ENCODE results near the gene BRCC3.

The BRCC3 gene

DNA sequence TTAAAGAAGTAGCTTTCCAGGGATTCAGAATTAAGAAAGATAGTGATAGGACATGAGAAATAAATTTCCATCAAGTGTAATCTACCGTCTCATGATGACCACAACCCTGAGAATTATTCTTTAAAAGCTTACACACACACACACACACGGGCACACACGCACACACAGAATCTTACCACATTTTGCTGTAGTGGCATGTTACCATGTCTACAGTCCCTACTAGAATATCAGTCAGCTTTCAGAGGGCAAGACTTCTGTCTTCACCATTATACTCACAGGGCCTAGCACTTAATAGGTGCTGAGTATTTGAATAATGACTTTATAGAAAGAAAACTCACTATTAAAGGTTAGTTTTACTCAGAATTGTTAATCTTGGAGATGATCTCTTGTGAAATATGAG is 15.8 kb upstream of the BRCC3 start:
- no peak overlapping the region for H3K27ac ChIP-seq (ENCODE audit: low read depth, low read length)
- no peak overlapping the region for H2BK5ac ChIP-seq (ENCODE audit: low read depth, low read length, poor library complexity)
- no CpG with 5 or more reads among the region's 3 CpGs for WGBS (ENCODE audit: extremely low coverage, insufficient coverage, insufficient read length)
- H3K36me3 ChIP-seq (ENCODE audit: control insufficient read depth in 1 of 2, insufficient read depth in 2 of 2, low read length in 2 of 2) = peaks cover 3 to 6% of the 10 kb centered on the region in 2 experiments
- H4K8ac ChIP-seq (ENCODE audit: low read depth, low read length) = no peak overlapping the region
- no peak overlapping the region for H3K23ac ChIP-seq (ENCODE audit: low read length)
- no peak overlapping the region for H2AK5ac ChIP-seq (ENCODE audit: low read length)
- no peak for DNase-seq
- no peak overlapping the region for H4K12ac ChIP-seq (ENCODE audit: low read depth, low read length)
- H3K79me2 ChIP-seq (ENCODE audit: control insufficient read depth, insufficient read depth, low read length, poor library complexity) = no peaks in the 10 kb centered on the region
- H3K4me3 ChIP-seq (ENCODE audit: low read depth, low read length) = no peak overlapping the region
- H2BK120ac ChIP-seq (ENCODE audit: insufficient read depth, low read length, poor library complexity) = no peak overlapping the region
- no peak overlapping the region for H3K14ac ChIP-seq (ENCODE audit: low read length)
- no peaks in the 10 kb centered on the region for H3K79me1 ChIP-seq (ENCODE audit: low read length)
- H2AFZ ChIP-seq (ENCODE audit: insufficient read depth, low read length, poor library complexity) = no peak overlapping the region
- H3K9ac ChIP-seq (ENCODE audit: low read length) = no peak overlapping the region
- no peaks in the 10 kb centered on the region for H3K27me3 ChIP-seq (ENCODE audit: insufficient read depth, low read length)
- no peaks in the 10 kb centered on the region for H3K9me3 ChIP-seq (ENCODE audit: insufficient read depth, low read depth, low read length)
- no peak overlapping the region for H4K91ac ChIP-seq (ENCODE audit: low read depth, low read length)
- H3K4ac ChIP-seq (ENCODE audit: low read depth, low read length) = no peak overlapping the region
- no peak overlapping the region for H3K4me2 ChIP-seq (ENCODE audit: low read length)
- H3K18ac ChIP-seq (ENCODE audit: low read length) = no peak overlapping the region
- peaks cover 2 to 5% of the 10 kb centered on the region in 2 experiments for H3K4me1 ChIP-seq (ENCODE audit: control insufficient read depth in 1 of 2, insufficient read depth in 2 of 2, low read length in 2 of 2)
- no peak overlapping the region for H2BK12ac ChIP-seq (ENCODE audit: low read length)

DNA sequence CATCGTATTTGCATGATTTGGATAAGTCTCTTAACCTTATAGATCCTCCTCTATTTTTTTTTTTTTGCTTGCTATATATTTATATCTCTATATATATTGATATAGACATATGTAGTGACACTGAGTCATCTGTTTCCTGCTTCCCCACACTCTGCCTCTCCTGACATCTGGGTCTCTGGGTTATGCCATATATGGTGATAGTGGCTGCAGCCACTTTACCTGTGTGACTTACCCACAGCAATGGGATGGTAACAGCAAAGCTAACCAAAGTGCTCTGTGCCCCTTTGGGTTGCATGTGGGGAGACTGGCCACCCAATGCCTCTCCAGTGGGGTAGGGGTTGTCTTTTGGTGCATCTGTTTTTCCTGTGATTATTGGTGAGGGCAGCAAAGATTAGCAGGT is 14.8 kb upstream of the BRCC3 start:
- Histone ChIP-seq H3K9ac (ENCODE audit: low read length) (no peak overlapping the region), H3K79me2 (ENCODE audit: control insufficient read depth, insufficient read depth, low read length, poor library complexity) (no peaks in the 10 kb centered on the region), H3K4ac (ENCODE audit: low read depth, low read length) (no peak overlapping the region), H2BK5ac (ENCODE audit: low read depth, low read length, poor library complexity) (no peak overlapping the region), H3K79me1 (ENCODE audit: low read length) (no peaks in the 10 kb centered on the region), H4K12ac (ENCODE audit: low read depth, low read length) (no peak overlapping the region), H3K27me3 (ENCODE audit: insufficient read depth, low read length) (no peaks in the 10 kb centered on the region), H3K4me1 (ENCODE audit: control insufficient read depth in 1 of 2, insufficient read depth in 2 of 2, low read length in 2 of 2) (peaks cover 2 to 5% of the 10 kb centered on the region in 2 experiments), H2BK12ac (ENCODE audit: low read length) (no peak overlapping the region), H3K27ac (ENCODE audit: low read depth, low read length) (no peak overlapping the region), H3K23ac (ENCODE audit: low read length) (no peak overlapping the region), H2AK5ac (ENCODE audit: low read length) (no peak overlapping the region), H3K14ac (ENCODE audit: low read length) (no peak overlapping the region), H4K8ac (ENCODE audit: low read depth, low read length) (no peak overlapping the region), H3K36me3 (ENCODE audit: control insufficient read depth in 1 of 2, insufficient read depth in 2 of 2, low read length in 2 of 2) (peaks cover 4 to 7% of the 10 kb centered on the region in 2 experiments), H3K4me2 (ENCODE audit: low read length) (no peak overlapping the region), H3K18ac (ENCODE audit: low read length) (no peak overlapping the region), H4K91ac (ENCODE audit: low read depth, low read length) (no peak overlapping the region), H3K9me3 (ENCODE audit: insufficient read depth, low read depth, low read length) (no peaks in the 10 kb centered on the region), H2AFZ (ENCODE audit: insufficient read depth, low read length, poor library complexity) (no peak overlapping the region), H3K4me3 (ENCODE audit: low read depth, low read length) (no peak overlapping the region), H2BK120ac (ENCODE audit: insufficient read depth, low read length, poor library complexity) (no peak overlapping the region)
- DNase-seq = no peak
- no CpG with 5 or more reads among the region's 1 CpG for WGBS (ENCODE audit: extremely low coverage, insufficient coverage, insufficient read length)

DNA sequence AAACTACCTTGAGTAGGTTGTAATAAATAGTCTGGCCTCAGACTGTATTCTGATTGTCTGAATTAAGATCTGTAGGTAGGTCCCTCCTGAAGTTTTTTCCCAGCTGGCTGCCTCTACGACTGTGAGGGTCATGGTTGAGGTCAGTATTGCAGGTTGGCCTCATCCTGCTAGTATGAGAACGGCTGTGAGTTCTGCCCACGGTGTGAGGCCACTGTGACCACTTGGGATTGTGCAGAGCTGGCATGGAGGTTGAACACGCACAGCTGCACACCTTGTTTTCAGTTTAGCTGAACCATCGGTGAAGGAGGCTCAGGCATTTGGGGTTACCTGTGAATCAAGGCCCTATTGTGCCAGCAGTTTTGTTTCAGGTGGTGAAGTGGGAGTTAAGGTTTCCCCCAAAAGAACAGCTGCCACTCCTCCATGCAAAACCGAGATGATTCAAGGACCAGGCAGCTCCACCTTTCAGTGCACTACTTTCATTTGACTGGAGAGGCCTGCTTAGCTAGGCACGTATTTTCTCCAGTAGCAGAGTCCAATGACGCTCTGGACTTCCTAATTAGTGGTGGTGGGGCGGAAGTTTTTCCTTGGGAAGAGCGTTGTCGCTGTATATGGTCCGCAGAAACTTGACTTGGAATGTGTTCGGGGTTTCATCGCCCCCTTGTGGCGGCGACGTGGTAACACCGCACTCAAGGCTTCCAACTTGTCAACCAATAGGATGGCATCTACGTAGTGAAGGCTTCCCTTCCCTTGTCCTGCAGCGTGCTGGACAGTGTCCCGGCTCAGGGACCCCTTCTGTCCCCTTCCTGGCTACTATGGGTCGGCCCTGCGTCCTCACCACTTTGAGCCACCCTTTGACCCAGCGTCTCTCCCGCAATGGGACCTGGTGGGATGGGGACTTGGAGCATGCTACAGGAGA is 14.2 kb upstream of the BRCC3 start:
- peak; percentile 49 to 82 for DNase-seq
- H3K14ac ChIP-seq (ENCODE audit: low read length) = no peak overlapping the region
- H3K27me3 ChIP-seq (ENCODE audit: insufficient read depth, low read length) = no peaks in the 10 kb centered on the region
- no peaks in the 10 kb centered on the region for H3K9me3 ChIP-seq (ENCODE audit: insufficient read depth, low read depth, low read length)
- H3K79me1 ChIP-seq (ENCODE audit: low read length) = no peaks in the 10 kb centered on the region
- H3K79me2 ChIP-seq (ENCODE audit: control insufficient read depth, insufficient read depth, low read length, poor library complexity) = no peaks in the 10 kb centered on the region
- H3K23ac ChIP-seq (ENCODE audit: low read length) = no peak overlapping the region
- no peak overlapping the region for H3K9ac ChIP-seq (ENCODE audit: low read length)
- H3K36me3 ChIP-seq (ENCODE audit: control insufficient read depth in 1 of 2, insufficient read depth in 2 of 2, low read length in 2 of 2) = peaks cover 4 to 5% of the 10 kb centered on the region in 2 experiments
- H3K4me2 ChIP-seq (ENCODE audit: low read length) = peak overlapping the region; percentile 50
- H2BK120ac ChIP-seq (ENCODE audit: insufficient read depth, low read length, poor library complexity) = no peak overlapping the region
- no peak overlapping the region for H2AFZ ChIP-seq (ENCODE audit: insufficient read depth, low read length, poor library complexity)
- H3K4ac ChIP-seq (ENCODE audit: low read depth, low read length) = no peak overlapping the region
- no peak overlapping the region for H3K18ac ChIP-seq (ENCODE audit: low read length)
- H2BK5ac ChIP-seq (ENCODE audit: low read depth, low read length, poor library complexity) = no peak overlapping the region
- H3K4me1 ChIP-seq (ENCODE audit: control insufficient read depth in 1 of 2, insufficient read depth in 2 of 2, low read length in 2 of 2) = peaks cover 2 to 5% of the 10 kb centered on the region in 2 experiments
- H3K4me3 ChIP-seq (ENCODE audit: low read depth, low read length) = no peak overlapping the region
- H4K12ac ChIP-seq (ENCODE audit: low read depth, low read length) = no peak overlapping the region
- H4K8ac ChIP-seq (ENCODE audit: low read depth, low read length) = peak overlapping the region; percentile 28
- WGBS (ENCODE audit: extremely low coverage, insufficient coverage, insufficient read length) = no CpG with 5 or more reads among the region's 25 CpGs
- no peak overlapping the region for H2AK5ac ChIP-seq (ENCODE audit: low read length)
- H3K27ac ChIP-seq (ENCODE audit: low read depth, low read length) = no peak overlapping the region
- H4K91ac ChIP-seq (ENCODE audit: low read depth, low read length) = no peak overlapping the region
- no peak overlapping the region for H2BK12ac ChIP-seq (ENCODE audit: low read length)

DNA sequence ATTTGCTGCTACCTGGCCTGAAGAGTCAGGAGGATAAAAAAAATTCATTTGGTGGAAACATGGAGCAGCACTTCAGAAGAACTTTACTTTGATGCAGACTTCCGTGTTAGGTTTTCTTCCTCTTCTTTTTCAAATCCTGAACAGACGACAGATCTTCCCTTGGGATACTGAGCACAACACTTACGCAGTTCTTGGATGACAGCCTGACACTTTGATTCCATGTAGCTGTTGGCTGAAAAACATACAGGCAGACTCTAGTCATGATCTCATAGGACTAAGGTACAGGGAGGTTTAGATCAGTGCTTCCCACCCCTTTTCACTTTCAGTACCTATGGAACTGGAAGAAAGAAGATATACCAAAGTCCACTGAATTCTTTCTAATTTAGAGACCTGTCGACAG is 9.5 kb upstream of the BRCC3 start:
- Histone ChIP-seq H3K4me2 (ENCODE audit: low read length) (no peak overlapping the region), H4K12ac (ENCODE audit: low read depth, low read length) (no peak overlapping the region), H2AK5ac (ENCODE audit: low read length) (no peak overlapping the region), H2BK5ac (ENCODE audit: low read depth, low read length, poor library complexity) (no peak overlapping the region), H3K36me3 (ENCODE audit: control insufficient read depth in 1 of 2, insufficient read depth in 2 of 2, low read length in 2 of 2) (peaks cover 2 to 3% of the 10 kb centered on the region in 2 experiments), H2BK12ac (ENCODE audit: low read length) (no peak overlapping the region), H3K14ac (ENCODE audit: low read length) (no peak overlapping the region), H3K27me3 (ENCODE audit: insufficient read depth, low read length) (no peaks in the 10 kb centered on the region), H3K79me1 (ENCODE audit: low read length) (no peaks in the 10 kb centered on the region), H4K8ac (ENCODE audit: low read depth, low read length) (no peak overlapping the region), H3K4ac (ENCODE audit: low read depth, low read length) (no peak overlapping the region), H4K91ac (ENCODE audit: low read depth, low read length) (no peak overlapping the region), H2BK120ac (ENCODE audit: insufficient read depth, low read length, poor library complexity) (no peak overlapping the region), H3K9me3 (ENCODE audit: insufficient read depth, low read depth, low read length) (no peaks in the 10 kb centered on the region), H3K9ac (ENCODE audit: low read length) (no peak overlapping the region), H3K4me1 (ENCODE audit: control insufficient read depth in 1 of 2, insufficient read depth in 2 of 2, low read length in 2 of 2) (peaks cover 5 to 7% of the 10 kb centered on the region in 2 experiments), H2AFZ (ENCODE audit: insufficient read depth, low read length, poor library complexity) (no peak overlapping the region), H3K18ac (ENCODE audit: low read length) (no peak overlapping the region), H3K79me2 (ENCODE audit: control insufficient read depth, insufficient read depth, low read length, poor library complexity) (no peaks in the 10 kb centered on the region), H3K4me3 (ENCODE audit: low read depth, low read length) (no peak overlapping the region), H3K23ac (ENCODE audit: low read length) (no peak overlapping the region), H3K27ac (ENCODE audit: low read depth, low read length) (no peak overlapping the region)
- no CpG with 5 or more reads among the region's 4 CpGs for WGBS (ENCODE audit: extremely low coverage, insufficient coverage, insufficient read length)
- no peak for DNase-seq
